Ovary (tissue), 9 donors: Measurements from ENCODE around the gene BTBD8. TPM values are rescaled to one million over a fixed set of nuclear protein-coding genes. Genes with fewer than 3 reads are reported as not detected.

Source experiments
- DNase-seq, 5 donors: peaks; one replicate each; pipeline ENCODE4 v3.0.0-alpha.2; 2019 to 2020
- H3K27ac ChIP-seq, 2 donors: fragments of 200-600 bp; one replicate each; pipeline versions ENCODE4 v1.5.1 to v1.8.0; 2019 to 2022
- H3K27me3 ChIP-seq: fragments of 200-600 bp; one replicate; pipeline ENCODE4 v1.8.0; 2022
- H3K36me3 ChIP-seq: fragments of 200-600 bp; sonication (generic); one replicate; pipeline ENCODE4 v1.5.1; 2019
- H3K4me1 ChIP-seq: one replicate; pipeline ENCODE4 v1.8.1; 2013; ENCODE audit warnings: mild to moderate bottlenecking, moderate library complexity; ENCODE audit not compliant: insufficient read depth
- H3K4me3 ChIP-seq: fragments of 200-600 bp; sonication (generic); one replicate; pipeline ENCODE4 v1.5.1; 2017
- H3K9me3 ChIP-seq, 2 donors: fragments of 200-600 bp in 1 of 2; sonication (generic) in 1 of 2; one replicate each; pipeline versions ENCODE4 v1.5.1 to v1.8.1; 2013 to 2019; ENCODE audit warnings: mild to moderate bottlenecking in 1 of 2, moderate library complexity in 1 of 2
- CTCF ChIP-seq, 3 donors: fragments of 450-650 bp in 2 of 3; fragments of 200-600 bp in 1 of 3; IDR thresholded peaks; one replicate each; pipeline versions ENCODE4 v1.5.1 to v1.8.0; 2016 to 2022; ENCODE audit warnings: antibody characterized with exemption in 3 of 3, mild to moderate bottlenecking in 1 of 3
- EP300 ChIP-seq: sonication (generic); formaldehyde crosslinking; IDR thresholded peaks from one replicate; pipeline ENCODE4 v1.6.1; 2017; ENCODE audit warnings: antibody characterized with exemption
- POLR2A ChIP-seq: fragments of 450-650 bp; IDR thresholded peaks from one replicate; pipeline ENCODE4 v1.6.1; 2017; ENCODE audit warnings: antibody characterized with exemption, mild to moderate bottlenecking, moderate library complexity
- WGBS, 3 donors: extraction: QIAGEN DNeasy Blood & Tissue Kit in 1 of 3; methylation state at CpG; one replicate each; pipeline versions ENCODE4 v1.1.5 to v1.1.7; 2013 to 2017; 5-methylcytosine and 5-hydroxymethylcytosine counted together
- intact Hi-C, 4 donors: fragments of 100-400 bp; cut with DNase I; formaldehyde crosslinking; loops; one replicate each; pipeline versions ENCODE4 v1.11.0 to v1.15.1; 2022 to 2023
- polyA plus RNA-seq, 2 donors: library from polyadenylated mRNA; stranded (reverse); fragments of 200-250 nt in 1 of 2; fragments of 350-450 nt in 1 of 2; fragmentation: Illumina TruSeq in 1 of 2; extraction: RNeasy Lipid Tissue Mini Kit (QIAGEN cat#74804) in 1 of 2; gene quantifications; one replicate each; pipeline ENCODE4 v1.2.3, GENCODE V29; 2013 to 2014
- total RNA-seq, 7 donors: library from RNA; depleted of rRNA in 2 of 7; stranded (reverse); fragments of >200 nt in 2 of 7; fragmentation: NEBNext Ultra II Directional in 3 of 7; extraction: Animal tissue kit (Norgen Biotek cat#: 25700) in 3 of 7; gene quantifications; one replicate each; pipeline versions ENCODE4 v1.1.0 to v1.2.4, GENCODE V29; 2016 to 2023
- donor health status: DM: no; HTN: no; CAD: no; lungs with moderate emphysema.
- donor health status: DM: no; HTN: no; CAD: no.
- donor health status: Bipolar disorder and iron deficiency.
- donor health status: DM: yes; HTN: yes; CAD: no.
- donor health status: DM: no; HTN: no; CAD: no.
- donor health status: DM: yes; HTN: yes; CAD: no.

Gene BTBD8
- total and polyA plus RNA-seq, 9 donors, result 2.0 to 7.7 (median 4.7) TPM

GRCh38 chr1:92084651-92085050, 4.5 kb downstream of the BTBD8 start:
- intact Hi-C loops, result no loop called here
- WGBS, 3 donors, result 95 to 100% (median 98%) methylated on average over 1 of the region's 1 CpG
- TF ChIP-seq CTCF (IDR thresholded peaks at IDR 0.05), result no peak
- TF ChIP-seq POLR2A, result no peak
- no peak for TF ChIP-seq EP300
- Histone ChIP-seq H3K36me3 (no peaks in the 10 kb centered on the region), H3K27ac (no peak overlapping the region), H3K4me1 (peaks cover 1% of the 10 kb centered on the region), H3K27me3 (no peaks in the 10 kb centered on the region), H3K4me3 (no peak overlapping the region), H3K9me3 (peaks cover 0 to 8% of the 10 kb centered on the region in 2 donors)
- no peak for DNase-seq

DNA sequence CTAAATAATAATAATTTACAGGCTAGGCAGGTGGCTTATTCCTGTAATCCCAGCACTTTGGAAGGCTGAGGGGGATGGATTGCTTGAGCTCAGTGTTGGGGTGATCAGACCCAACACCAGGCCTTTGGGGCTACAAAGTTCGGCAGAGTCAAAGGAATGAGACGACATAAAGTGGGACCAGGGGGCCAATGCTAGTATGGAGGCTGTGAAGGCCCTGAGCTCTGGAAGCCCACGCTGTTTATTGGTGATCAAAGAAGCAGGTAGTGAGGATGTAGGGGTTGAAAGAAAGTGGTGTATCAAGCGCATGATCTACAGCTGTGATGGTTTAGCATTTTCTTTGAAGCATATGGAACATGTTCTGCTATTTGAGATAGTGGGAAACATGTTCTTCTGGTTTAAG, 5.6 kb downstream of the BTBD8 start:
- DNase-seq, result no peak
- 92 to 95% (median 93%) methylated on average over 4 of the region's 4 CpGs for WGBS, 3 donors
- Histone ChIP-seq H3K9me3 (peaks cover 0 to 8% of the 10 kb centered on the region in 2 donors), H3K4me3 (no peak overlapping the region), H3K27me3 (no peaks in the 10 kb centered on the region), H3K4me1 (peaks cover 1% of the 10 kb centered on the region), H3K36me3 (no peaks in the 10 kb centered on the region), H3K27ac (no peak overlapping the region)
- no peak for TF ChIP-seq CTCF (IDR thresholded peaks at IDR 0.05)
- TF ChIP-seq POLR2A, result no peak
- TF ChIP-seq EP300, result no peak
- intact Hi-C loops, result no loop called here

DNA sequence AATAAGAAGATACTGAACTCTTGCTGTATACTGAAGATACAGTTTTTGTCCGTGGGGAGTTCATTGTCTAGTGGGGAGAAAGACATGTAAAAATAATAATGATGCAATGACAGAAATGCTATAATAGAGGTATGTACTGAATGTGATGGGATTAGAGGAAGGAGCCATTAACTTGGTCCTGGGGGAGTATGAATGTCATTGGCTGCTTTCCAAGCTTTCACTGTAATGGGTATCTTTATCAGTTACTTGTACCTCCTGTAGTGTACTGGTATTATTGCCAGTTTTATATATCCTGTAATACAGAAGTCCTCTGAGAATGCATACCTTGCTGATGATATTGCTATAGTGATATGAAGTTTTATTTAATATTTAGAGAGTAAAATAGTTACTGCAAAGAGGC, 7.4 kb downstream of the BTBD8 start:
- Histone ChIP-seq H3K27ac (no peak overlapping the region), H3K4me1 (no peaks in the 10 kb centered on the region), H3K27me3 (no peaks in the 10 kb centered on the region), H3K4me3 (no peak overlapping the region), H3K9me3 (peaks cover 0 to 8% of the 10 kb centered on the region in 2 donors), H3K36me3 (no peaks in the 10 kb centered on the region)
- intact Hi-C loops, result no loop called here
- no peak for DNase-seq
- 36 to 45% (median 40%) methylated on average over 1 of the region's 1 CpG for WGBS, 3 donors
- TF ChIP-seq EP300, result no peak
- TF ChIP-seq CTCF (IDR thresholded peaks at IDR 0.05), result no peak
- TF ChIP-seq POLR2A, result no peak

DNA sequence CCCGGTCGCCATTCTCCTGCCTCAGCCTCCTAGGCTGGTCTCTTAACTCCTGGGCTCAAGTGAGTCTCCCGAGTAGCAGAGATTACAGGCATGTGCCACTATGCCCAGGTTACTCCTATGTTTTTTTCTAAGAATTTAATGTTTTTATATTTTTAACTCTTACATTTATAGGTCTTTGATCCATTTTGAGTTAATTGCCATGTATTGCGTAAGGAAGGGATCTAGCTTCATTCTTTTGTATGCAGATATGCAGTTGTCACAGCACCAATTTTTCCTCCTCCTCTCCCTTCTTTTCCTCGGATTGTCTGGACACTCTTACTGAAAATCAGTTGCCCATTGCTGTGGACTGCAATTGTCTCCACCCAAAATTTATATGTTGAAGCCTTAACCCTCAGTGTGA, 11.5 kb downstream of the BTBD8 start:
- Histone ChIP-seq H3K27ac (no peak overlapping the region), H3K27me3 (no peaks in the 10 kb centered on the region), H3K36me3 (no peaks in the 10 kb centered on the region), H3K4me1 (no peaks in the 10 kb centered on the region), H3K4me3 (no peak overlapping the region), H3K9me3 (no peaks in the 10 kb centered on the region)
- no peak for TF ChIP-seq CTCF (IDR thresholded peaks at IDR 0.05)
- TF ChIP-seq POLR2A, result no peak
- no peak for TF ChIP-seq EP300
- WGBS, 3 donors, result 94 to 95% (median 94%) methylated on average over 5 of the region's 5 CpGs
- DNase-seq, result no peak
- intact Hi-C loops, result no loop called here

DNA sequence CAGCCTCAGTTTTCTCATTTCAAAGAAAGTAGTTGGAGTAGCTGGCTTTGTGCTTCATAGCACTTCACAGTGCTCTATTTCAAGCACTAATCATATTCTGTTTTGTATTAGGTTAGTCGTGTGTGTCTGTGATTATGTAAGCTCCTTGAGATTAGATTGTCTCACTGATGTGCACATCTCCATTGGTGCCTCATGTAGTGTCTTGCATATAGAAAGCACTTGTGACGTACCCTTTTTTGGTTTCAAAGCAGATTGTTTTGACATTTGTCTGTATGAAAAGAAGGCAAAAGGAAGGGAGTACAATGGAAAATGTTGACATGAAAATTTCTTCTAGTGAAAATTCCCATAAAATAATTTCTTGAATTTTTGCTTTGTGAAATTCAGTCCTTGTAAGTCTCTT, 13.9 kb downstream of the BTBD8 start:
- no peaks in the 10 kb centered on the region for H3K27me3 ChIP-seq
- no peaks in the 10 kb centered on the region for H3K4me1 ChIP-seq
- no peaks in the 10 kb centered on the region for H3K36me3 ChIP-seq
- H3K9me3 ChIP-seq, result no peaks in the 10 kb centered on the region
- intact Hi-C loops, result no loop called here
- no peak for DNase-seq
- 68 to 78% (median 74%) methylated on average over 2 of the region's 2 CpGs for WGBS, 3 donors
- TF ChIP-seq CTCF (IDR thresholded peaks at IDR 0.05) (no peak), POLR2A (no peak), EP300 (no peak)
- H3K4me3 ChIP-seq, result no peak overlapping the region
- H3K27ac ChIP-seq, result no peak overlapping the region
